ENCODE results near the gene TMEM19. TPM values are rescaled to one million over a fixed set of nuclear protein-coding genes. Genes with fewer than 3 reads are reported as not detected.
"Not testable (repeated sequence)": the region's sequence is repeated elsewhere in the genome, so short reads cannot be mapped to it uniquely, and the experiment has no call there.

The TMEM19 gene
- total RNA-seq, 2 donors from 2014 or later = 11.2 to 16.6 TPM

DNA sequence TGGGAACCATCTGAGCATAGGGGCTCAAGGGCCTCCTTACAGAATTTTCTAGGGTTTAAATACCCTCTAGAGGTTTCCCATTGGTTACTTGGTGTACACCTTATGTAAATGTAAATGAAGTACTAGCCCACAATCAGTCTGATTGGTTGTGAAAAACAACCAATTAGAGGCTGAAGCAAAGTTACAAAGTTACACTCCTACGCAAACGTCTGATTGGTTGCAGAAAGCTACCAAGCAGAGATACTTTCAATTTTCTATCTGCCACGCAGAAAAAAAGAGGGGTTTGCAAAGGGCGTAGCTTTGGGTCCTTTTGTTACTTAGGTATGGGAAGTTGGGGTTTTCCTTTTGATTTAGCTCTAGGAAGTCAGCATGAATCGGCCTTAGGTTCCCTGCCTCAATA is 1.8 kb upstream of the TMEM19 start:
- intact Hi-C loops (cut with DNase I) = no loop called here
- WGBS, 2 donors = 61 to 67% methylated on average over 5 of the region's 5 CpGs
- Histone ChIP-seq H3K27ac (no peak overlapping the region), H3K36me3 (replicated peaks in 1 of 2; ENCODE audit: insufficient read depth in 1 of 2, low read depth in 2 of 2) (no peaks in the 10 kb centered on the region), H3K4me3 (no peak overlapping the region), H3K9me3 (no peaks in the 10 kb centered on the region), H3K4me1 (peaks cover 29% of the 10 kb centered on the region), H3K27me3 (no peaks in the 10 kb centered on the region)
- no peak for TF ChIP-seq POLR2A (IDR thresholded peaks at IDR 0.05)
- TF ChIP-seq, protein P1, sequence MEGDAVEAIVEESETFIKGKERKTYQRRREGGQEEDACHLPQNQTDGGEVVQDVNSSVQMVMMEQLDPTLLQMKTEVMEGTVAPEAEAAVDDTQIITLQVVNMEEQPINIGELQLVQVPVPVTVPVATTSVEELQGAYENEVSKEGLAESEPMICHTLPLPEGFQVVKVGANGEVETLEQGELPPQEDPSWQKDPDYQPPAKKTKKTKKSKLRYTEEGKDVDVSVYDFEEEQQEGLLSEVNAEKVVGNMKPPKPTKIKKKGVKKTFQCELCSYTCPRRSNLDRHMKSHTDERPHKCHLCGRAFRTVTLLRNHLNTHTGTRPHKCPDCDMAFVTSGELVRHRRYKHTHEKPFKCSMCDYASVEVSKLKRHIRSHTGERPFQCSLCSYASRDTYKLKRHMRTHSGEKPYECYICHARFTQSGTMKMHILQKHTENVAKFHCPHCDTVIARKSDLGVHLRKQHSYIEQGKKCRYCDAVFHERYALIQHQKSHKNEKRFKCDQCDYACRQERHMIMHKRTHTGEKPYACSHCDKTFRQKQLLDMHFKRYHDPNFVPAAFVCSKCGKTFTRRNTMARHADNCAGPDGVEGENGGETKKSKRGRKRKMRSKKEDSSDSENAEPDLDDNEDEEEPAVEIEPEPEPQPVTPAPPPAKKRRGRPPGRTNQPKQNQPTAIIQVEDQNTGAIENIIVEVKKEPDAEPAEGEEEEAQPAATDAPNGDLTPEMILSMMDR (IDR thresholded peaks at IDR 0.05) = no peak
- ATAC-seq = no peak
- DNase-seq = no peak

DNA sequence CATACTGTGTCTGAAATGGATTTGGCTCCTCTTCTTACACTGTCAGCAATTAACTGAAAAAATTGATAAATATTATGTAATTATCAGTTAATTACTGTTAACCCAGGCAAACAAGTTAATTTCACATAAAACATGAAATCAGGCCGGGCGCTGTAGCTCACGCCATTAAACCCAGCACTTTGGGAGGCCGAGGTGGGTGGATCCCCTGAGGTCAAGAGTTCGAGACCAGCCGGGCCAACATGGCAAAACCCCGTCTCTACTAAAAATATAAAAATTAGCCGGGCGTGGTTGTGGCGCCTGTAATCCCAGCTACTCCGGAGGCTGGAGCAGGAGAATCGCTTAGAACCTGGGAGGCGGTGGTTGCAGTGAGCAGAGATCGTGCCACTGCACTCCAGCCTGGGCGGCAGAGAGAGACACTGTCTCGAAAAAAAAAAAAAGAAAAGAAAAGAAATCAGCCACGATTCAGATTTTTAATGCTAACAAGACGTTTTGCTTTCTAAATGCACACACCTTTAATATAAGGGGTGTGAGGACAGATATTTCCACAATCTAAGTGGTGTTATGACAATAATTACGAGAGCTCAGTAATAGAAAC is 473 bp upstream of the TMEM19 start:
- Histone ChIP-seq H3K27me3 (no peaks in the 10 kb centered on the region), H3K9me3 (no peaks in the 10 kb centered on the region), H3K36me3 (replicated peaks in 1 of 2; ENCODE audit: insufficient read depth in 1 of 2, low read depth in 2 of 2) (no peaks in the 10 kb centered on the region), H3K4me3 (peak overlapping the region; percentile 29 to 82), H3K27ac (peak overlapping the region; percentile 79 to 96 (median 86)), H3K4me1 (peaks cover 36% of the 10 kb centered on the region)
- TF ChIP-seq, protein P1 (IDR thresholded peaks at IDR 0.05) = no peak
- no peak for TF ChIP-seq POLR2A (IDR thresholded peaks at IDR 0.05)
- WGBS, 2 donors = 22 to 23% methylated on average over 19 of the region's 19 CpGs
- peak in 1 of 4 donors; percentile 18 for DNase-seq
- intact Hi-C loops (cut with DNase I) = no loop called here
- ATAC-seq = no peak

DNA sequence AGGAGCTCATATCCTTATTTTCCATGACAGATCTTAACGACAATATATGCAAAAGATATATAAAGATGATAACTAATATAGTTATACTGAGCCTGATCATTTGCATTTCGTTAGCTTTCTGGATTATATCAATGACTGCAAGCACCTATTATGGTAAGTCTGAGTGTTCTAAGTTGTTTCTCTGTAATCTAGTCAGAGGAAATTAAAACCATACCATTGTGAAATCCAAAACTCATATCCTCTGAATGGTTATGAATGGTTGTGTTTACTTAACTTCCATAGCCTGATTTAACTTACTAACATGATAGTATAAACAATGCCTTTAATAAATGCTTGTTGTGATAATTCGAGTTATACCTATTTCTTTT is 760 bp downstream of the TMEM19 start:
- no peak for ATAC-seq
- DNase-seq = no peak
- Histone ChIP-seq H3K27ac (peak overlapping the region; percentile 37 to 96 (median 82)), H3K27me3 (no peaks in the 10 kb centered on the region), H3K4me3 (peak overlapping the region in 1 of 2 donors; percentile 82), H3K9me3 (no peaks in the 10 kb centered on the region), H3K4me1 (peaks cover 38% of the 10 kb centered on the region), H3K36me3 (replicated peaks in 1 of 2; ENCODE audit: insufficient read depth in 1 of 2, low read depth in 2 of 2) (no peaks in the 10 kb centered on the region)
- intact Hi-C loops (cut with DNase I) = no loop called here
- 5 to 7% methylated on average over 3 of the region's 3 CpGs for WGBS, 2 donors
- TF ChIP-seq, protein P1 (IDR thresholded peaks at IDR 0.05) = no peak
- TF ChIP-seq POLR2A (IDR thresholded peaks at IDR 0.05) = no peak

DNA sequence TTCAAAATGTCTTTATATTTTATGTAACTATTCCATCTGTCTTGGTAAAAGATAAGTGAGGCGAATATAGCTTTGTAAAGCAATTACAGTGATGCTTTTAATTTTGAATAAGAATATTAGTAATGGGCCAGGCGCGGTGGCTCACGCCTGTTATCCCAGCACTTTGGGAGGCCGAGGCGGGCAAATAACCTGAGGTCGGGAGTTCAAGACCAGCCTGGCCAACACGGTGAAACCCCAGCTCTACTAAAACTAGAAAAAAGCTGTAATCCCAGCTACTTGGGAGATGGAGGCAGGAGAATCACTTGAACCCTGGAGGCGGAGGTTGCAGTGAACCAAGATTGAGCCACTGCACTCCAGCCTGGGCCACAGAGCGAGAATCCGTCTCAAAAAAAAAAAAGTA is 1.3 kb downstream of the TMEM19 start:
- H3K27me3 ChIP-seq; ATAC-seq; H3K36me3 ChIP-seq (replicated peaks in 1 of 2; ENCODE audit: insufficient read depth in 1 of 2, low read depth in 2 of 2); intact Hi-C loops (cut with DNase I); DNase-seq; H3K9me3 ChIP-seq; H3K4me3 ChIP-seq: not testable (repeated sequence)
- Histone ChIP-seq H3K4me1 (peaks cover 38% of the 10 kb centered on the region), H3K27ac (peak overlapping the region in 1 of 4 donors; percentile 96)
- 84 to 87% methylated on average over 11 of the region's 11 CpGs for WGBS, 2 donors

DNA sequence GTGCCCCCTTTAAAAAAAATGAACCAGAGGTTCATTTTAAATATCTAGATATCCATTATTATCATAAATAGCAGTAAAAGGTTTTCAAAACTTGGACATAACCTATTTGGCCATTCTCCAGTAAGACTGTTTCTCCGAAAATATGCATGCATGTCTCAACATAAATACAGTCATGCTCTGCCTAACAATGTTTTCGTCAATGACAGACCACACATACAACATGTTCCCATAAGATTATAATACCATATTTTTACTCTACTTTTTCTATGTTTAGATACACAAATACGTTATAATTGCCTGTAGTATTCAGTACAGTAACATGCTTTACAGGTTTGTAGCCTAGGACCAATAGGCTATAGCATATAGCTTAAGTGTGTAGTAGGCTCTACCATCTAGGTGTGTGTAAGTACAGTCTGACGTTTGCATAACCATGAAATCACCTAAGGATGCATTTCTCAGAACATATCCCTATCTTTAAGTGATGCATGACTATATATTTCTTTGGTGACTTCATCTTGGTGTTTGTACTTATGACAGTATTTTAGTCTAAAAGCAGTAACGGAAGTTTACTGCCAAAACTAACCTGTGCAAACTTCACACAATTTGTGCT is 3.2 kb downstream of the TMEM19 start:
- Histone ChIP-seq H3K27me3 (no peaks in the 10 kb centered on the region), H3K27ac (no peak overlapping the region), H3K9me3 (no peaks in the 10 kb centered on the region), H3K36me3 (replicated peaks in 1 of 2; ENCODE audit: insufficient read depth in 1 of 2, low read depth in 2 of 2) (no peaks in the 10 kb centered on the region), H3K4me1 (peaks cover 40% of the 10 kb centered on the region), H3K4me3 (no peak overlapping the region)
- TF ChIP-seq, protein P1 (IDR thresholded peaks at IDR 0.05) = no peak
- no peak for TF ChIP-seq POLR2A (IDR thresholded peaks at IDR 0.05)
- ATAC-seq = no peak
- 52 to 57% methylated on average over 5 of the region's 5 CpGs for WGBS, 2 donors
- DNase-seq = no peak
- intact Hi-C loops (cut with DNase I) = no loop called here

Data from body of pancreas (tissue), 4 donors.